Endothelial cell of umbilical vein (primary cell): Measurements from ENCODE around the gene SSBP3. TPM values are rescaled to one million over a fixed set of nuclear protein-coding genes. Genes with fewer than 3 reads are reported as not detected.

Source experiments
- BruUV-seq: library from RNA; stranded (reverse); fragments of 400-500 nt; replicated peaks from 2 replicates; lab custom pipeline; 2021; lab: Mats Ljungman, UMichigan
- CTCF ChIA-PET: fragments of 300-600, 350-600 bp; sonication (Branson Sonifier 250); formaldehyde crosslinking; loops from one replicate; lab custom pipeline; 2021; ENCODE audit warnings: antibody characterized with exemption, inconsistent platforms; lab: Charles Lee
- POLR2A ChIA-PET: fragments of 300-600, 350-600 bp; sonication (Branson Sonifier 250); formaldehyde crosslinking; loops from one replicate; lab custom pipeline; 2021; ENCODE audit warnings: antibody characterized with exemption, inconsistent platforms; lab: Charles Lee
- DNase-seq: peaks from one replicate; pipeline ENCODE4 v3.0.0-alpha.2; 2011; ENCODE audit warnings: low read depth, low spot score
- FAIRE-seq: peaks from 2 replicates; lab custom pipeline; 2011; peaks lifted over from hg19 to GRCh38; lab: Jason Lieb, UNC
- H2AFZ ChIP-seq: 2 replicates; pipeline ENCODE4 v1.6.0; 2012; ENCODE audit warnings: low read depth, low read length, control low read depth, inconsistent platforms
- H3K27ac ChIP-seq: 2 replicates; pipeline ENCODE4 v1.5.1; 2011; ENCODE audit warnings: low read depth, mild to moderate bottlenecking, control low read depth, low read length, moderate library complexity; ENCODE audit not compliant: insufficient read depth
- H3K27me3 ChIP-seq, 2 experiments: 2 replicates each; pipeline versions ENCODE4 v1.6.0 to v1.6.1; 2011; ENCODE audit warnings: low read length in 2 of 2, mixed read lengths in 1 of 2; ENCODE audit not compliant: control insufficient read depth in 2 of 2, insufficient read depth in 2 of 2
- H3K36me3 ChIP-seq, 2 experiments: 2 replicates in 1 of 2; 3 replicates in 1 of 2; pipeline ENCODE4 v1.5.1; 2011; ENCODE audit warnings: low read length in 2 of 2, mild to moderate bottlenecking in 1 of 2, moderate library complexity in 1 of 2; ENCODE audit not compliant: control insufficient read depth in 2 of 2, insufficient read depth in 2 of 2; ENCODE audit errors: extremely low read depth in 1 of 2
- H3K4me1 ChIP-seq: 3 replicates; pipeline ENCODE4 v1.5.1; 2011; ENCODE audit warnings: mild to moderate bottlenecking, low read length; ENCODE audit not compliant: control insufficient read depth, insufficient read depth; ENCODE audit errors: extremely low read depth
- H3K4me2 ChIP-seq: 2 replicates; pipeline ENCODE4 v1.6.1; 2011; ENCODE audit warnings: low read length, control low read depth, mixed read lengths; ENCODE audit not compliant: insufficient read depth
- H3K4me3 ChIP-seq, 3 experiments: fragments of 200-600 bp in 1 of 3; sonication (generic), shearing (Covaris generic) in 1 of 3; replicated peaks in 1 of 3; 2 replicates each; pipeline ENCODE4 v1.5.1; 2011 to 2016; ENCODE audit warnings: control low read depth in 3 of 3, low read length in 3 of 3, mild to moderate bottlenecking in 2 of 3, inconsistent platforms in 1 of 3, low read depth in 1 of 3, moderate library complexity in 1 of 3; ENCODE audit not compliant: insufficient read depth in 1 of 3
- H3K79me2 ChIP-seq: 2 replicates; pipeline ENCODE4 v1.6.0; 2012; ENCODE audit warnings: low read length, inconsistent platforms; ENCODE audit not compliant: control insufficient read depth, insufficient read depth
- H3K9ac ChIP-seq: replicated peaks from 2 replicates; pipeline ENCODE3; 2011; ENCODE audit warnings: low read length, control low read depth; ENCODE audit not compliant: insufficient read depth; ENCODE audit errors: extremely low read depth
- H3K9me1 ChIP-seq: replicated peaks from 3 replicates; pipeline ENCODE4 v1.6.0; 2011; ENCODE audit warnings: mild to moderate bottlenecking, low read length; ENCODE audit not compliant: control insufficient read depth, insufficient read depth; ENCODE audit errors: extremely low read depth
- H3K9me3 ChIP-seq: replicated peaks from 2 replicates; pipeline ENCODE4 v1.5.1; 2012; ENCODE audit warnings: low read length, inconsistent platforms; ENCODE audit not compliant: control insufficient read depth, insufficient read depth
- H4K20me1 ChIP-seq: replicated peaks from 2 replicates; pipeline ENCODE3; 2011; ENCODE audit warnings: mild to moderate bottlenecking, low read length; ENCODE audit not compliant: control insufficient read depth, insufficient read depth; ENCODE audit errors: extremely low read depth
- CTCF ChIP-seq, 2 donors: IDR thresholded peaks; 1 replicate in 1 of 2; 2 replicates in 1 of 2; pipeline ENCODE4 v1.5.1; 2011; ENCODE audit warnings: low read length in 2 of 2, mild to moderate bottlenecking in 2 of 2, moderate library complexity in 2 of 2, control low read depth in 1 of 2, inconsistent platforms in 1 of 2, low read depth in 1 of 2; ENCODE audit not compliant: insufficient read depth in 1 of 2; ENCODE audit errors: extremely low read depth in 1 of 2
- EZH2 ChIP-seq: IDR thresholded peaks from 2 replicates; pipeline ENCODE4 v1.6.1; 2012; ENCODE audit warnings: borderline replicate concordance, low read depth, mild to moderate bottlenecking, moderate library complexity, low read length, inconsistent platforms; ENCODE audit not compliant: severe bottlenecking
- FOS ChIP-seq: IDR thresholded peaks from 2 replicates; pipeline ENCODE4 v1.6.1; 2011; ENCODE audit warnings: mild to moderate bottlenecking, low read length, moderate library complexity, borderline replicate concordance; ENCODE audit not compliant: insufficient read depth
- GATA2 ChIP-seq: IDR thresholded peaks from 2 replicates; pipeline ENCODE4 v1.7.0; 2011; ENCODE audit warnings: low read depth, mild to moderate bottlenecking, moderate library complexity, mixed read lengths, low read length; ENCODE audit not compliant: insufficient read length, insufficient read depth
- JUN ChIP-seq: IDR thresholded peaks from 2 replicates; pipeline ENCODE4 v1.6.1; 2011; ENCODE audit warnings: borderline replicate concordance, low read depth; ENCODE audit not compliant: insufficient read length, insufficient read depth
- MAX ChIP-seq: IDR thresholded peaks from 2 replicates; pipeline ENCODE4 v1.6.1; 2011; ENCODE audit not compliant: insufficient read depth, insufficient read length
- MYC ChIP-seq: IDR thresholded peaks from one replicate; pipeline ENCODE4 v1.6.1; 2011; ENCODE audit warnings: mild to moderate bottlenecking, low read depth, low read length
- POLR2A ChIP-seq: IDR thresholded peaks from 2 replicates; pipeline ENCODE4 v1.6.1; 2012; ENCODE audit warnings: low read depth, mild to moderate bottlenecking, control low read depth, low read length
- POLR2AphosphoS5 ChIP-seq: IDR thresholded peaks from 2 replicates; pipeline ENCODE4 v1.6.1; 2012; ENCODE audit warnings: low read depth, mild to moderate bottlenecking, control low read depth, low read length, moderate library complexity; ENCODE audit not compliant: insufficient read depth
- dilution Hi-C: fragments of 300-500 bp; cut with MboI; formaldehyde crosslinking; loops from one replicate; pipeline ENCODE4 v1.15.0; 2019; ENCODE audit warnings: low sequenced_read_pairs; ENCODE audit not compliant: extremely low pct_ligation_motif_present
- intact Hi-C: fragments of 100-400 bp; cut with micrococcal nuclease; formaldehyde crosslinking; loops from one replicate; pipeline ENCODE4 v1.10.0; 2022
- polyA plus RNA-seq, 4 experiments: library from polyadenylated mRNA; depleted of rRNA in 3 of 4; stranded (reverse) in 3 of 4; unstranded in 1 of 4; fragments of >200 nt; gene quantifications; 2 replicates each; pipeline versions ENCODE4 v1.2.1 to v1.2.3, GENCODE V29; 2011 to 2012; ENCODE audit warnings: missing spikeins in 1 of 4
- total RNA-seq: library from RNA; stranded (reverse); gene quantifications from 2 replicates; pipeline ENCODE4 v1.2.3, GENCODE V29; 2021

The SSBP3 gene
- total and polyA plus RNA-seq, 2 donors (not counting 3 experiments of a cell fraction or from before 2014, with no cell fraction given) = 44.9 to 59.4 TPM

GRCh38 chr1:54380290-54380882 is 25.8 kb downstream of the SSBP3 start:
- Histone ChIP-seq H3K9ac (no peak overlapping the region), H3K9me3 (no peaks in the 10 kb centered on the region), H3K9me1 (no peaks in the 10 kb centered on the region), H3K4me1 (peaks cover 13% of the 10 kb centered on the region), H3K27me3 (no peaks in the 10 kb centered on the region), H3K79me2 (peaks cover 58% of the 10 kb centered on the region), H3K27ac (no peak overlapping the region), H2AFZ (no peak overlapping the region), H3K4me2 (no peak overlapping the region), H4K20me1 (no peaks in the 10 kb centered on the region), H3K4me3 (no peak overlapping the region), H3K36me3 (peaks cover 4% of the 10 kb centered on the region in 2 experiments)
- ChIA-PET CTCF (interaction anchor here (1.0 kb wide), 1 partner anchor 108 kb away, joined by 4 read pairs; no protein-coding TSS in a partner anchor), POLR2A (no interaction called here)
- dilution Hi-C loops = no loop called here
- no TSS peak for BruUV-seq
- no peak for TF ChIP-seq POLR2AphosphoS5
- TF ChIP-seq GATA2 = no peak
- no peak for TF ChIP-seq FOS
- TF ChIP-seq POLR2A = no peak
- TF ChIP-seq CTCF (IDR thresholded peaks at IDR 0.05; ENCODE audit: extremely low read depth in 1 of 2, insufficient read depth in 1 of 2, low read depth in 1 of 2, low read length in 2 of 2) = no peak
- no peak for TF ChIP-seq EZH2
- TF ChIP-seq JUN = no peak
- no peak for TF ChIP-seq MAX
- no peak for TF ChIP-seq MYC
- DNase-seq (no peak), FAIRE-seq (no peak)
- intact Hi-C loops = no loop called here
